Body of pancreas (tissue), 4 donors: ENCODE data around the gene ACTL10.

ENCODE experiments used
- CTCF ChIP-seq, 7 experiments: fragments of 450-650 bp in 4 of 7; fragments of 200-600 bp in 3 of 7; sonication (generic) in 3 of 7; IDR thresholded peaks; one replicate each; pipeline ENCODE4 v1.5.1; 2016 to 2019; ENCODE audit warnings: antibody characterized with exemption in 7 of 7
- POLR2A ChIP-seq, 3 donors: fragments of 450-650 bp; IDR thresholded peaks; one replicate each; pipeline ENCODE4 v1.6.1; 2016; ENCODE audit warnings: antibody characterized with exemption in 3 of 3, mild to moderate bottlenecking in 2 of 3

- TF ChIP-seq POLR2A (IDR thresholded peaks at IDR 0.05) (no peak), CTCF (IDR thresholded peaks at IDR 0.05) (no peak)
Measured at GRCh38 chr20:33684533-33685327, 18.0 kb downstream of the ACTL10 start.
